GM21447 (cell line): ENCODE measurements around the gene ID2.
A peak's percentile ranks its signal among the peaks of the same experiment; 100 is the strongest.

Source experiments
- ATAC-seq: cut with Tn5 transposase; IDR thresholded peaks from one replicate; pipeline ENCODE4 v1.9.1; 2021; ENCODE audit not compliant: unreplicated experiment

The ID2 gene

DNA sequence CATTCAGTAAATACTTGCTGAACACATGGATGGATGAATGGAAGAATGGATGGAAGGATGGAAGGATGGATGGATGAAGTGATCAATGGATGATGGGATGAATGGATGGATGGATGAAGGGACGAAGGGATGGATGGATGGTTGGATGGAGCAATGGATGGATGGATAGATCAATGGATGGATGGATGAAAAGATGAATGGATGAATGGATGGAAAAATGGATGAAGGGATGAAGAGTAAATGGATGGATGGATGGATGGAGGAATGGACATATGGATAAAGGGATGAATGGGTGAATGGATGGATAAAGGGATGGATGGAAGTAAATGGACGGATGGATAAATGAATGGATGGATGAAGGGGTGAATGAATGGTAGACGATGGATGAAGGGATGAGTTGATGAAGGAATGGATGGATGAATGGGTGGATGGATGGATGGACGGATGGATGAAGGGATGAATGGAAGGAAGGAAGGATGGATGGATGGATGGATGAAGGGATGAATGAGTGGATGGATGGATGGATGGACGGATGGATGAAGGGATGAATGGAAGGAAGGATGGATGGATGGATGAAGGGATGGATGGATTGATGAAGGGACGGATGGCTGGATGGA lies 13.9 kb upstream of the ID2 start:
- ATAC-seq, result no peak

DNA sequence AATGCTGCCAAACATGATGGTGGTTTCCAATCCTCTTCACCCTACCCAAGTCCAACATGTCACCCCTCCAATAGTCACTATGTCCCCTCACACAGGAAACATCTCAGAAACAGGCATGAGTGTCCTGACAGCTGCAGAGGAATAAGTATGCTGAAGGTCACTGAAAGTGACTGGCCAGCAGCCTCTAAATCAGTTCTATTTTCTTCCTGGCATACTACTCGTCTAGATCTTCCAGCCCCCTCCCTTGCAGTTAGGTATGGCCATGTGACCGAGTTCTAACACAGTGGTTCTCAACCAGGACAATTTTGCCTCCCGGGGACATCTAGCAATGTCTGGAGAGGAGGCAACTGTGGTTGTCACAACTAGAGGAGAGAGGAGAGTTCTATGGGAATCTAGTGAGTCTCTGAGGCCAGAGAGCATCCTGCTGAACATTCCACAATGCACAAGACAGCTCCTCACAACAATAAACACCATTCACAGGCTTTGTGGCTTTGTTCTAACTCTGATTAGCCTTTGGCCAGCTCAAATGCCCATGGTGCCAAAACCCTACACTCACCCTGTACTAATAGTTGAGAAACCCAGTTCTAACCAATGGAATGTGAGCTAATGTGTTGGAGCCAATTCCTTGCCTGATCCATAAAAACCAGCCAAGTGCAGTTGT lies 12.6 kb upstream of the ID2 start:
- no peak for ATAC-seq

DNA sequence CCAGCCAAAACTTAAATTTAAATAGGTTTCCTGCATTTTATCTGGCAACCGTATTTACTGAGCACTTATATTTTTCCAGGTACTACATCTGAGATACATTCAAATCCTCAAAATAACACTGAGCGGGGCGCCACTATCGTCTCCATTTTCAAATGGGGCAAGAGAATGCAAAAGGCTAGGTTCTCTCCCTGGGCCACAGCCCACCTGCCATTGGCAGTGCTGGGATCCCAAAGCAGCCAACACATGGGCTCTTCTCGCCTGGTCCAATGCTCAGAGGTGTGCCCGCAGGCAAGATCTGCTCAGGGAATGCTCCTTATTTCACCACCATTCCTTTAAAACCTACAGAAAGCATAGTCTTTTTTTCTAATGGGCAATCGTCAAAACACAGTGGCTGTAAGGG lies 11.3 kb upstream of the ID2 start:
- ATAC-seq, result no peak

DNA sequence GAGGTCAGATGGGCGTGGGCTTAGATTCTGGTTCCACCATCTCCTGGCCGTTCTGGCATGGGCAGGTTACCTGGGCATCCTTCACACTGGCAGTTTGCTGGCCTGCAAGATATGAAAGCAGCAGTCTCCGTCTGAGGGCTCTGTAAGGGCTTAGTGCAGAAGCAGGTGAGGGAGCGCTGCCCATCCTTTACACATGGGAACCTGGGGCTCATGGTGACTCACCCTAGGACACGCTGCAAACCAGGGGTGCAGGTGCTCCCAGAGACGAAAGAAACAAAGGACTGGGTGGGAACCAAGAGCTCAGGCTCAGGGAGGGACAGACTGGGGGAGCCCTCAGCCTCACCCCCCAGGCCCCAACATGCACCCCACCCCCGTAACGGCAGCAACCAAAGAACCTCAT lies 10.7 kb upstream of the ID2 start:
- ATAC-seq, result no peak

DNA sequence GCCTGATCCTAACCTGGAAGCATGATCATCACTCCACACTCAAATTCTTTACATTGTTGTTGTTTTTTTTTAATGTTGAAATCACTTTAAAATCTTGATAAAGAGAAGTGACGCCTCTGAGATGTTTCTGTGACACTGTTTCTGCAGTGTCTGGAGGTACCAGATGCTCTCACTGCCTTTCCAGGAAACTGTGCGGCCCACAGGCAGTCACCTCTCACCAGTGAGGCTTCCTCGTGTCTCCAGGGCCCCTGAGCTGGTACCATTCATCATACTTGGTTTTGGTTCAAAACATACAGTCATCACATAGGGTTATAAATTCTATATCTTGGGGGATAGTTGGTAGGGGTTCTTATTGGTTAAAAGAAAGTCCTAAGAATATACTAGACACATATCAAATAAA lies 10.1 kb upstream of the ID2 start:
- no peak for ATAC-seq

DNA sequence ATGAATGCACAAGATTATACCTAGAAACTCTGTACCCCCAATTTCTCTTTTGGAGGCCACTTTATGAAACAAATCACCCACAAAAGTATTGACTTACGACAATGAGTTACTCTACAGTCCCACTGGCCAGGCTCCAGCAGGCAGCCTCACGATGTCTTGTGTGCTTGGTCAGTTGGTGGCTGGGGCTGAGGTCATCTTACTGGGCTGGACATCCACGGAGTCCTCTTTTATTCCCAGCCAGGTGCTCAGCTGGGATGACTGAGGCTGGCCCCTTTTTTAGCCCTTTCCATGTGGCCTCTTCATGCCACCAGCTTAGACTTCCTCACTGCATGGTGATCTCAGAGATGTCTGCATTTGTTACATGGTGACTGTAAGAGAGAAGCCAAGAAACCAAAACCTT lies 8.9 kb upstream of the ID2 start:
- no peak for ATAC-seq

DNA sequence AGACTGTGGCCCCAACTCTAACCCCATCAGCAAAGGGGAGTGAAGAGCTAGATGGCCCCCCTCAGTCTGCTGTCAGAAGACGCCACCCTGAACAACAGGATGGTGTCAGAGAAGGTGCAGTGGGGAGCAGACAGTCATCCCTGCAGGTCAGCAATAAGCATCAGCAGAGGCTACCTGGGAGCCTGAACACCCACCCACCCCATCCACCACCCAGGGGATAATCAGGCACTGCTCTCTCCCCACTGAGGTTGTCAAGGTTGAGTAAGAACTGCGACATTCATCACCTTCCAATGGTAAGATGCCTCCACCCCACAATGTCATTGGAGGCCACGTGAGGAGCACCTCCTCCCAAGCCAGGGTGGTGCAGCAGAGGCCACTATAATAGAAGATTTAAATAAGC lies 8.5 kb upstream of the ID2 start:
- ATAC-seq, result no peak

DNA sequence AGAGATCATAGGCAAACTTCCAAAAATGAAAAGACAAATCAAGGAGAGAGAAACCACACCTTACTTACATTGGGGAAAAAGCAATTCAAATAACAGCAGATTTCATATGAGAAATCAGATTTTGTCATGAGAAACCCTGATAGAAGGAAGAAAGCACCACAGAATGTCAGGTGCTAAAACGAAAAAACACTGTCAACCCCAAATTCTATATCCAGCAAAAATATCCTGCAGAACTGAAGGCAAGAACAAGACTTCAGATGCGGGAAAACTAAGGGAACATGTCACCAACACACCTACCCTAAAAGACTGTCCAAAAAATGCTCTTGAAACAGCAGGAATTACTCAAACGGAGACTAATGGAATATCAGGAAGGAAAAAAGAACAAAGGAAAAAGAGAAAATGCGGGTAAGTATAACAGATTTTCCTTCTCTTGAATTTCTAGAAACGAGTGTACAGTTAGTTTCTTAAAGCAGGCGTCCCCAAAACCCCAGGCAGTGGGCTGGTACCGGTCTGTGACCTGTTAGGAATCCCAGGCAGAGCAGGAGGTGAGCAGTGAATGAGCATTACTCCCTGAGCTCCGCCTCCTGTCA lies 7.3 kb upstream of the ID2 start:
- ATAC-seq, result no peak

DNA sequence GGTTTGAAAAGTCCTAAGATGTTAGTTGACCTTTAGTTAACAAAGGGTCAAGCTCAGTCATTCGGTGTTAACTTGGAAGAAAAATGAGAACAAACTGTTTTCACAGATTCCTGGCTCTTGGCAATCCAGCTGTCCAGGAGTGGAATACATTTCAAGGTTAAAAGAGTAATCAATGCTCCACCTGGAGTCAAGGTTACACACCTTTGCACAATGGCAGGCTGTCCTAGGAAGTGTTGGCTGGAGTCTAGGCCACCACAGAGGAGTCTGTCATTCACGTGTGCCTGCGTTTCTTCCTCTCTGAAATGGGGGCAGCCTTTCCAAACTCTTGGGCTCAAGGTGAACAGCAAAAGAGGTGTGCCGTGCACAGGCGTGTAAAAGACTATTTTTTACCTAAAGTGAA lies 6.3 kb upstream of the ID2 start:
- ATAC-seq, result no peak

DNA sequence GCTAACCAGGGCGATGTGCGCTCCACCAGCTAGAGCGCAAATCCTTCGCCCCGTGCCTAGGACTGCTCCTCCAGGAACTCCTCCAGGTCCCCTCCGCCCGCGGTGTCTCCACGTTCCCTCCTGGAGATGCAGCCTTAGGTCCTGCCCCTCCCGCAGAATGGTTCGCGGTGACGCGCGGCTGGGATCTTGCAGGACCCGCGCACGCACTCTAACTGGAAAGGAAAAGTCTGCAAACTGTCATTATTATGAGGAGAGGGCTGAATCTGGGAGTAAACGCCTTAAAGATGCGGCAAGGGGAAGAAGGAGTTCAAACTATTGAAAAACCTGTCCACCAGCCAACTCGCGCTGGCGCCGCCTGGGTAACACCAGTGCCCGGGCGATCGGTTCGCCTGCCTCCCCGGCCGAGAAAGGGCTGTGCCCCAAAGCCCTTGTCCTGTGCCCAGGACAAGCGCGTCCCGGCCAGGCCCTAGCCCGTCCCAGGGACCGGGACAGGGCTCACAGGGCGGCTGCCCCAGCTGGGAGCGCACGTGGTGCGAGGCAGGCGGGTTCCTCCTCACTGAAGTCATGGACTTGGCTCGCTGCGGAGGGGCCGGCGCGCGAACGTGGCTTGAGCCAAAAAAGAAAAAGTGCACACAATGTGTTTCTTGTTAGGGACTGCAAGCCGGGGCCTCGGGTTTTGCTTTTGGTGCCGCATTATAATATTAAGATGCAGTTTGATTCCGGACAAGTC lies 5.5 kb upstream of the ID2 start:
- no peak for ATAC-seq

DNA sequence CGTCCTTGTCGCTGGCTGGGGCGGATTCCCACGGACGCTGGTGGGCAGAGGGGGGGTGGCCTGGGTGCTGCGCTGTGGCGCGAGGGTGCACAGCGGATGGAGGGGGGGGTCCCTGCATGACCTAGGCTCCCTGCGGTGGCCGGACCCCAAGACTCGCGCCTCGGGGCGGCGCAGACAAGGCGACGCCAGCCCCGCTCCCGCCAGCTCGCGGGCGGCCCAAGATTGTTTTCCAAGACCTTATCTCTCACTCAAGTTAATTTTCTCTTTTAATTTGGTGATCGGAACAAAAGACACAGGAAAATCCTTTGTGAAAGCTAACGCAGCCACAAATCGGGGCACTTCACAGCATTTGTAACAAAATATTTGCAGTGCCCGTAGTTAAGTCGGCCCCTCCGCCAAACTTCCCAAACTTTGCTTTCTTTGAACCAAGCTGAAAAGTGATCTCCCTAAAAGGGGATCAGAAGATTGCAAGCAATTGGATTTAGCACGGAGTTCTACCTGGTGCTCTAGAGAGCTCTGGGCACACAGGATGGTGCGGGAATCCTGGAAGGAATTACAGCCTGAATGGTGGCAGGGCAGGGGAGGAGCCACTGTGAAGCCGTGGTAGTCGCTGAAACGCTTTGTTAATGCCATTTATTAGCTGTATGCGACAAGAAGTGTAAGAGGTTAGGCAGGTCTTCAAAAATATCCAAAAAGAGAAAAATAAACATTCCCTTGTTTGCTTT lies 4.8 kb upstream of the ID2 start:
- ATAC-seq, result no peak

DNA sequence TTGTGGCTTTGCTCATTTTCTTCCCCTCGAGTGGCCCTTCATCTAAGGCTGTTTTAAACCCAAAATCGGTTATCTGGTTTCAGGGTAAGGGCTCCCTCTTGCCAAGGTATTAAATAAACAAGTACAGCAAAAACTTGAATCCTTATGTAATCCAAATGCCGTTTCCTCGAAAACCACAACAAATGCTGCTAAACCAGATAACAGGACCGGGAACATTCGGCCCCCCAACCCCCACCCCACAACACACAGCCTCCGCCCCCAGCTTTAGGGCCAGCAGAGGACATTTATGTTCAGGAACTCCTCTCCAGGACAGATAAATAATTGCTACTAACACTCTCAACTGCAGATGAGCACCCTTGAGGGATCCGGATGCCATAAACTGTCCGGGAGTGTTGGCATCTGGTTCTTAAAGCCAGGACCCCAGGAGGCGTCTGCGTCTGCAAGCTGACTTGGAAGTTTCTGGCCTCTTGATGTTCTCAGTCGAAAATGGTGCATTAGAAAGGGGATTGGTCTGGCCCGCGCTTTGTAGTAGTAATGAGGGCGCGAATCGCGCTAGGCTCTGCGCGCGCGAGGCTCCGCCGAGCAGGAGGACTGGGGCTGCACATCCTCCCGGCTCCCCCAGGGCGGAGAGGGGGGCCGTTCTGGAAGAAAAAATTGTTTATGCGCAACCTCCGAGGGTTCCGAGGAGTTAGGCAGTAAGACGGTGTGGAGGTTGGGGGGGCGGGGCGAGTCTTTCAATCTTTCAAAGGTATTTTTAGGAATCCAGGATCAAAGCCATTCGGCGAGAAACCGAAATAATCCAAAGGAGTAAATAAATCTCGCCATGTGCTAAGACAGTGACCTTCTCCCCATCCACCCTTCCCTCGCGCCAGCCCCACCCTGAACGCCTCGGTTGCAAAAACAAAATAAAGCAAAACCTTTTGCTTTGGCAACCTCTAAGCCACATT lies 3.9 kb upstream of the ID2 start:
- ATAC-seq, result no peak

DNA sequence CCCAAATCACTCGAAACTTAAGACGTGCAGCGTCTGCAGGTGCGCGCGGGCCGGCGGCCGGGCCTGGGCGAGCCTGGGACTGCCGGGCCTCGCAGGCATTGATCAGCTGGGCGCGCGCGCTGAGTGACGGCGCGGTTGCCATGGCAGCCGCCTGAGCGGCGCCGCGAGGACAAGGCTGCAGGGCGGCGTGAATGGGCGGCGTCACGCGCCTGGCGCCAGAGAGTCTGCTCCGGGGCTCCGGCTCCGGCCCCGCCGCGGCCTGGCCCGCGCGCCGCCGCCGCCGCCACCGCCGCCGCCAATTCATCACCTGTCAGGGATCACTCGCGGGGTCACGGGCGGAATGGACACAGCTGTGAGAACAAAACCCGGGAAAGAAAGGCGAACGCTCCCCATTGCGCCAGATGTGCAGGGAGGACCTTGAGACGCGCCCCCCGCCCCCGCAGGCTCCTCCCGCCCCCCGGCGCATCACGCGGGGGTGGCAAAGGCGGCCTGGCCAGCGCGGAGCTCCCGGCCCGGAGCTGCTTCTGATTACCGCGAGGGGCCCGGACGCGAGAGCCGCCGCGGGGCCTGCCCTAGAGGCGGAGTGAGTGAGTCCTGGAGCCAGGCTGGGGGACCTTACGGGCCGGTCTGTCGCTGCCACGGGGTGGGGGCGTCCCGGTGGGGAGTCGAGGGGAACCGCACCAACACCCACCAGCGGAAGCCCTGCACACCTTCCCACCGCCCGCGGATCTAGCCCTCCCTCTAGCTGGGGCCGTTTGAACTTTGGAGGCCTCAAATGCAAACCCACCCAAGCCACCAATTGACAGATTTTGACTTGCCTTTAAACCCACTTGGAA lies 2.9 kb upstream of the ID2 start:
- ATAC-seq, result peak; percentile 50

DNA sequence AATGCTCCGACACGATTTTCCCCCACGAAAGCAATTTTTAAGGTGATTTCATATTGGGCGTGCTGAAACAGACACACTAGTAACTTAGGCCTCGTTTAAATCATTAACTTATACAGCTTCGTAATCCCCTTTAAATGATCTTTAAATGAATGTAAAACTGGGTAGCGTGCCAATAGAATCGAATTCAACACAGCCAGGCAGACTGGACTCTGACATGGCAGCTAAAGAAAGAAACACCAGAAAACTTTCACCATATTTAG lies 2.4 kb upstream of the ID2 start:
- no peak for ATAC-seq

DNA sequence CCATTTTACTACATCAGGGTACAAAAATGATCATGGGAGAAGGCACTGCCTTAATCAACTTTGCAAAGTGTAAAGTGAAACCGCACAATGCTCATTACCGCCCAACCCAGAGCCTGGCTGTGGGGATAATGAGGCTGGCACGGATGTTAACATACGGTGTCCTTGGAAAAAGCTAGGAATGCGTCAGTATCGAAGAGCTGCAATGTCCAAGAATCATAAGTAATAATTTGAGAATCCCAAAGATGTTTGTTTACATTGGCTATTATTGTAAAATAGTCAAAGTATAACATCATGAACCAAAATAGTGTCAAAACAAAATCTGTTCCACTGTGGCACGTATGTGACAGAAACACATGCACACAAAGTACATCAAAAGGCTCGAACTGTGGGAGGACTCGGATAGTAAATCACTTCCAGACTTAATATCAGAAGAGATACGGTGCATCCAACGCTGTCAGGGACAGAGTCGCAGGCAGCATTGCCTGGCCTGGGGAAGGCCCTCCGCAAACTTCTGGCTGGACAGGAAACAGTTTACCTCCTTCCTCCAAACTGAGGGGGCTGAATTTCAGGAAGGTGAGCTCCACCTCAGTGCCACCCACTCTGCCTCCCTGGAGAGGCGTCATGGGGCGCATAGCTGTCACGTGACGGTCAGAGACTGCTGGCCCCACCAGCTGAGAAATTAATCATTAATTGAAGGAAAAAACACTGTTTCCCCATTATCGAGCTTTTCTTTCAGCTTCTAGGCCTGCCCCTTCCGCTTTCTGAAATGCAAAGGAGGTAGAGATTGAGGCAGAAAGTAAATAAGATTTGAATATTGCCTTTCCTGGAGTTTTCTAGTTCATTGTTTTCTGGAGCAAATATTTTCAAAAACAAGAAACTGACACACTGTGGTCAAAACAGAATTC lies 1.8 kb upstream of the ID2 start:
- ATAC-seq, result no peak

DNA sequence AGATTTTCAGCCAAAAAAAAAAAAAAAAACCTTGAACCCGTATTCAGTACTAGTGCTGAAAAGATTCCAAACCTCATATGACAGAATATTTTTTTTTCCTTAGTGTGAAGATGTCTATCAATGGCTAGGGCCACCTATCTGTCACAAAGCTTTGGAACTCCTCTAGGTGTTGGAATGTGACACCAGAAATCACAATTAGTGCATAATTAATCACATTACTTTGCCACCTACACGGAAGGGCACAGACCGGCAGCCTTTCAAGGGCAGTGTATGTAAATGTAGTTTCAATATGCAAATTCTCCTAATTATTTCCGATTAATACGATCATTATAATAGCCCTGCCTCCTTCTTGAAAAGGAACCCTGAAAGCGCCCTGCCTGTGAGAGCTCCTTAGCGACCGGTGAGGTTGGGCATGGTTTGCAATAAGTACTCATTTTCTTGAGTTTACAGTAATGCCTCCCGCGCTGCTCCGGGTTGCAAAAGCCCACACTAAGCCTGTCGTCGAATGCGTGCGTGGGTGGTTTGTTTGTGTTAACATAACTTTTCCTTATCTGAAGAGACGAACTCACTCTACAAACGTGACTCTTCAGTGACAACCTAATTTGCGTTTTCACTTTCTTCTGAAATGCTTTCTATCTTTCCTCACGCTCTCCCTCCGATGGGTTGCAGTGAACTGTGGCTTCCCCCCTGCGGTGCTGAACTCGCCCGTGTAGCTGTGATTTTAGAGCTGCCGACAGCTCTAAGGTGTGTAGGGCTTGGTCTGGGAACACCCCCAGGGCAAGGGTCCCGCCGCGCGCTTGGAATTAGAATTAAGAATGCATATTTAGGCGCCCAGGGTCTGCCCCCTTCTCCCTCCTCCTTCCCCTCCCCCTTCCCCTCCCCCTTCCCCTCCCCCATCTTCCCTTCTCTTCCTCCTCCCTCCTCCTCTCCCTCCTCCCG lies 765 bp upstream of the ID2 start:
- ATAC-seq, result no peak
